ENCODE data around the gene SPDYE1.

Gene SPDYE1

GRCh38 chr7:44046321-44047061, 48.8 kb downstream of the SPDYE1 start:
- Histone ChIP-seq H3K79me2 (ENCODE audit: insufficient read depth, low read length) (peaks cover 38% of the 10 kb centered on the region), H4K20me1 (ENCODE audit: insufficient read depth, low read length) (no peaks in the 10 kb centered on the region), H3K9me2 (ENCODE audit: low read depth, low read length) (no peaks in the 10 kb centered on the region), H3K36me3 (ENCODE audit: insufficient read depth, low read length) (peaks cover 38% of the 10 kb centered on the region), H3K4me3 (ENCODE audit: low read depth, low read length, poor library complexity, severe bottlenecking) (peak overlapping the region; percentile 89), H2AFZ (ENCODE audit: low read length) (no peak overlapping the region), H3K9ac (ENCODE audit: low read length) (peak overlapping the region; percentile 93), H3K27me3 (ENCODE audit: insufficient read depth, low read length) (no peaks in the 10 kb centered on the region), H3K9me3 (ENCODE audit: low read length) (no peaks in the 10 kb centered on the region), H3K4me2 (ENCODE audit: low read length) (peak overlapping the region; percentile 92), H3K27ac (ENCODE audit: low read depth, low read length, poor library complexity, severe bottlenecking) (peak overlapping the region; percentile 85), H3F3A (ENCODE audit: insufficient read depth, low read length) (peaks cover 6% of the 10 kb centered on the region), H3K4me1 (ENCODE audit: insufficient read depth, low read length, severe bottlenecking) (peaks cover 33% of the 10 kb centered on the region)
- no peak for TF ChIP-seq EZH2 (IDR thresholded peaks at IDR 0.05; ENCODE audit: borderline replicate concordance, low read length)
- TF ChIP-seq CTCF (IDR thresholded peaks at IDR 0.05; ENCODE audit: low read length) = no peak

GRCh38 chr7:44048031-44048795, 50.5 kb downstream of the SPDYE1 start:
- Histone ChIP-seq H3F3A (ENCODE audit: insufficient read depth, low read length) (no peaks in the 10 kb centered on the region; the same call in 1 of the 2 replicates), H3K27ac (ENCODE audit: low read depth, low read length, poor library complexity, severe bottlenecking) (no peak overlapping the region), H3K9me2 (ENCODE audit: low read depth, low read length) (no peaks in the 10 kb centered on the region), H3K4me3 (ENCODE audit: low read depth, low read length, poor library complexity, severe bottlenecking) (no peak overlapping the region), H3K9me3 (ENCODE audit: low read length) (no peaks in the 10 kb centered on the region), H3K4me1 (ENCODE audit: insufficient read depth, low read length, severe bottlenecking) (peaks cover 33% of the 10 kb centered on the region), H3K36me3 (ENCODE audit: insufficient read depth, low read length) (peaks cover 53% of the 10 kb centered on the region), H2AFZ (ENCODE audit: low read length) (no peak overlapping the region), H3K27me3 (ENCODE audit: insufficient read depth, low read length) (no peaks in the 10 kb centered on the region), H3K4me2 (ENCODE audit: low read length) (no peak overlapping the region), H4K20me1 (ENCODE audit: insufficient read depth, low read length) (no peaks in the 10 kb centered on the region), H3K9ac (ENCODE audit: low read length) (no peak overlapping the region), H3K79me2 (ENCODE audit: insufficient read depth, low read length) (peaks cover 38% of the 10 kb centered on the region)
- TF ChIP-seq EZH2 (IDR thresholded peaks at IDR 0.05; ENCODE audit: borderline replicate concordance, low read length) = no peak
- no peak for TF ChIP-seq CTCF (IDR thresholded peaks at IDR 0.05; ENCODE audit: low read length)

GRCh38 chr7:44050121-44050914, 52.6 kb downstream of the SPDYE1 start:
- Histone ChIP-seq H3K79me2 (ENCODE audit: insufficient read depth, low read length) (peaks cover 31% of the 10 kb centered on the region), H4K20me1 (ENCODE audit: insufficient read depth, low read length) (no peaks in the 10 kb centered on the region)

More at GRCh38 chr7:44050121-44050914, 52.6 kb downstream of the SPDYE1 start:
- Histone ChIP-seq H3K9me2 (ENCODE audit: low read depth, low read length) (no peaks in the 10 kb centered on the region), H3K36me3 (ENCODE audit: insufficient read depth, low read length) (peaks cover 74% of the 10 kb centered on the region), H3K4me3 (ENCODE audit: low read depth, low read length, poor library complexity, severe bottlenecking) (no peak overlapping the region), H3K27me3 (ENCODE audit: insufficient read depth, low read length) (no peaks in the 10 kb centered on the region), H2AFZ (ENCODE audit: low read length) (no peak overlapping the region), H3K4me1 (ENCODE audit: insufficient read depth, low read length, severe bottlenecking) (peaks cover 24% of the 10 kb centered on the region), H3K9me3 (ENCODE audit: low read length) (no peaks in the 10 kb centered on the region), H3F3A (ENCODE audit: insufficient read depth, low read length) (no peaks in the 10 kb centered on the region; the same call in 1 of the 2 replicates), H3K4me2 (ENCODE audit: low read length) (no peak overlapping the region), H3K9ac (ENCODE audit: low read length) (no peak overlapping the region), H3K27ac (ENCODE audit: low read depth, low read length, poor library complexity, severe bottlenecking) (no peak overlapping the region)
- TF ChIP-seq CTCF (IDR thresholded peaks at IDR 0.05; ENCODE audit: low read length) (no peak), EZH2 (IDR thresholded peaks at IDR 0.05; ENCODE audit: borderline replicate concordance, low read length) (no peak)

Measured in OCI-LY1 (cell line).